Measurements from ENCODE around the gene TDRD15. TPM values are rescaled to one million over a fixed set of nuclear protein-coding genes. Genes with fewer than 3 reads are reported as not detected.

The TDRD15 gene
- total RNA-seq, 1 experiment from 2014 or later, result not detected

GRCh38 chr2:21097331-21097730, 26.4 kb upstream of the TDRD15 start:
- Mint-ChIP-seq H3K27me3 (ENCODE audit: low read depth) (no peaks in the 10 kb centered on the region; the same call in 1 of the 2 replicates), H3K27ac (no peak overlapping the region), H3K9me3 (no peaks in the 10 kb centered on the region; a peak in 1 of 5 replicates), H3K4me1 (peaks cover 16 to 21% of the 10 kb centered on the region in 2 experiments), H3K4me3 (no peak overlapping the region), H3K36me3 (ENCODE audit: insufficient read depth in 1 of 3, low read depth in 3 of 3) (no peaks in the 10 kb centered on the region; a peak in 1 of 7 replicates)
- no peak overlapping the region for H3T11ph ChIP-seq (ENCODE audit: low read length)
- no peak overlapping the region for H3K23ac ChIP-seq (ENCODE audit: insufficient read length, low read depth, low read length)
- no peak overlapping the region for H2AFZ ChIP-seq (ENCODE audit: low read length)
- DNase-seq, result no peak
- H2BK120ac ChIP-seq (ENCODE audit: low read depth, low read length, poor library complexity, severe bottlenecking), result no peak overlapping the region
- H4K8ac ChIP-seq (replicated peaks; ENCODE audit: insufficient read length, low read depth, low read length), result no peak overlapping the region
- peaks cover 5% of the 10 kb centered on the region; the same call in 1 of the 2 replicates for H3K4me1 ChIP-seq (ENCODE audit: insufficient read depth, low read length)
- no peaks in the 10 kb centered on the region for H3K23me2 ChIP-seq (ENCODE audit: insufficient read length, low read depth, low read length, poor library complexity, severe bottlenecking)
- H3K4ac ChIP-seq (ENCODE audit: low read depth, low read length), result no peak overlapping the region
- no CpG with 5 or more reads among the region's 6 CpGs for WGBS (ENCODE audit: extremely low coverage, insufficient read length, low lambda C conversion rate)
- no peak overlapping the region for H3K9ac ChIP-seq (ENCODE audit: extremely low read depth, insufficient read length, low read length)
- H3K79me1 ChIP-seq (ENCODE audit: insufficient read depth, low read depth, low read length, poor library complexity, severe bottlenecking), result no peaks in the 10 kb centered on the region
- no peak overlapping the region for H3K56ac ChIP-seq (ENCODE audit: insufficient read length, low read depth, low read length)
- H2BK12ac ChIP-seq (ENCODE audit: insufficient read length, low read depth, low read length), result no peak overlapping the region
- no peak overlapping the region for H3K18ac ChIP-seq (ENCODE audit: insufficient read length, low read depth, low read length)
- no peak overlapping the region for H4K91ac ChIP-seq (ENCODE audit: insufficient read length, low read depth, low read length)
- no peak overlapping the region for H3K14ac ChIP-seq (ENCODE audit: insufficient read depth, low read length)
- no peak overlapping the region for H4K5ac ChIP-seq (ENCODE audit: insufficient read length, low read depth, low read length)
- no peak overlapping the region for H2AK5ac ChIP-seq (ENCODE audit: insufficient read length, low read length)
- no peak overlapping the region for H2BK20ac ChIP-seq (ENCODE audit: low read depth, low read length, poor library complexity, severe bottlenecking)
- H3K4me2 ChIP-seq (ENCODE audit: insufficient read depth, insufficient read length, low read length), result no peak overlapping the region
- no peak overlapping the region for H3K27ac ChIP-seq (ENCODE audit: insufficient read length, low read depth, low read length)
- H3K27me3 ChIP-seq (ENCODE audit: insufficient read depth, low read length), result no peaks in the 10 kb centered on the region
- no peaks in the 10 kb centered on the region for H3K9me3 ChIP-seq (ENCODE audit: control insufficient read depth, low read depth, low read length)
- H2BK5ac ChIP-seq (ENCODE audit: insufficient read length, low read length), result no peak overlapping the region
- no peak overlapping the region for H2BK15ac ChIP-seq (ENCODE audit: low read depth, low read length)
- H4K20me1 ChIP-seq (ENCODE audit: control insufficient read depth, insufficient read depth, insufficient read length), result no peaks in the 10 kb centered on the region
- TF ChIP-seq CTCF (conservative IDR thresholded peaks at IDR 0.05), result no peak
- no peaks in the 10 kb centered on the region for H3K79me2 ChIP-seq (ENCODE audit: insufficient read depth, low read length)
